NT2/D1 (cell line): ENCODE data around the gene RFX3.

Experiments
- SUZ12 ChIP-seq: IDR thresholded peaks from 2 replicates; pipeline ENCODE4 v1.6.1; 2011; ENCODE audit not compliant: insufficient read length, insufficient read depth; ENCODE audit errors: extremely low read depth
- YY1 ChIP-seq: IDR thresholded peaks from 2 replicates; pipeline ENCODE4 v1.6.1; 2011; ENCODE audit not compliant: insufficient read length, insufficient read depth
- ZNF274 ChIP-seq: IDR thresholded peaks from 2 replicates; pipeline ENCODE4 v1.6.1; 2011; ENCODE audit warnings: mild to moderate bottlenecking, low read depth, low read length

GRCh38 chr9:3491450-3491849, 34.4 kb downstream of the RFX3 start:
- TF ChIP-seq SUZ12 = no peak
- no peak for TF ChIP-seq ZNF274
- TF ChIP-seq YY1 = no peak
